A673 (cell line): Measurements from ENCODE around the gene DSCAM. TPM values are rescaled to one million over a fixed set of nuclear protein-coding genes. Genes with fewer than 3 reads are reported as not detected.
A peak's percentile ranks its signal among the peaks of the same experiment; 100 is the strongest.
"Not testable (repeated sequence)": the region's sequence is repeated elsewhere in the genome, so short reads cannot be mapped to it uniquely, and the experiment has no call there.

Experiments used
- Bru-seq: library from RNA; stranded (reverse); fragments of 400-500 nt; gene quantifications from one replicate; lab custom pipeline; 2021; lab: Mats Ljungman, UMichigan
- BruChase-seq, 2 experiments: library from RNA; stranded (reverse); fragments of 400-500 nt; gene quantifications; one replicate each; lab custom pipeline; 2021; lab: Mats Ljungman, UMichigan
- BruUV-seq: library from RNA; stranded (reverse); fragments of 400-500 nt; replicated peaks from 2 replicates; lab custom pipeline; 2021; lab: Mats Ljungman, UMichigan
- CTCF ChIA-PET: fragments of 300-600 bp; sonication (Branson Sonifier 250); formaldehyde crosslinking; loops from one replicate; lab custom pipeline; 2022; ENCODE audit warnings: antibody characterized with exemption; lab: Charles Lee
- POLR2A ChIA-PET: fragments of 300-600 bp; sonication (Branson Sonifier 250); formaldehyde crosslinking; loops from one replicate; lab custom pipeline; 2022; ENCODE audit warnings: antibody characterized with exemption; ENCODE audit not compliant: low non-redundant PET; lab: Charles Lee
- DNase-seq: peaks from one replicate; pipeline ENCODE4 v3.0.0-alpha.2; 2015; ENCODE audit warnings: low spot score
- H3K27ac ChIP-seq: fragments of 200-600 bp; sonication (generic); 2 replicates; pipeline ENCODE4 v1.5.1; 2016; ENCODE audit warnings: mixed run types, low read depth, mild to moderate bottlenecking, mixed read lengths, antibody characterized with exemption, low read length; ENCODE audit not compliant: poor library complexity, severe bottlenecking
- H3K27me3 ChIP-seq: fragments of 200-600 bp; sonication (generic); replicated peaks from 2 replicates; pipeline ENCODE4 v1.6.1; 2017; ENCODE audit warnings: mixed run types, low read depth, mild to moderate bottlenecking, mixed read lengths, antibody characterized with exemption, low read length; ENCODE audit not compliant: insufficient read depth, poor library complexity
- H3K36me3 ChIP-seq: fragments of 200-600 bp; sonication (generic); 2 replicates; pipeline ENCODE4 v1.6.1; 2016; ENCODE audit warnings: mixed run types, mild to moderate bottlenecking, mixed read lengths, antibody characterized with exemption, low read length; ENCODE audit not compliant: insufficient read depth, poor library complexity, severe bottlenecking
- H3K4me1 ChIP-seq: fragments of 200-600 bp; sonication (generic); 2 replicates; pipeline ENCODE4 v1.6.1; 2017; ENCODE audit warnings: mixed run types, mild to moderate bottlenecking, mixed read lengths, antibody characterized with exemption, low read length; ENCODE audit not compliant: insufficient read depth, poor library complexity, severe bottlenecking
- H3K4me3 ChIP-seq: fragments of 200-600 bp; sonication (generic); 2 replicates; pipeline ENCODE4 v1.5.1; 2016; ENCODE audit warnings: low read depth, mixed run types, mild to moderate bottlenecking, mixed read lengths, low read length; ENCODE audit not compliant: poor library complexity, severe bottlenecking
- H3K9me3 ChIP-seq: fragments of 200-600 bp; sonication (generic); 2 replicates; pipeline ENCODE4 v1.6.1; 2016; ENCODE audit warnings: mixed run types, low read depth, mild to moderate bottlenecking, mixed read lengths, antibody characterized with exemption, low read length; ENCODE audit not compliant: poor library complexity, severe bottlenecking
- CTCF ChIP-seq: fragments of 300-800, 200-600 bp; sonication (generic); conservative IDR thresholded peaks from 2 replicates; pipeline ENCODE4 v1.5.1; 2017; ENCODE audit warnings: low read depth, mild to moderate bottlenecking, antibody characterized with exemption, low read length, moderate library complexity, mixed read lengths
- EZH2 ChIP-seq: fragments of 200-600 bp; sonication (generic); IDR thresholded peaks from 2 replicates; pipeline ENCODE4 v1.6.1; 2017; ENCODE audit warnings: borderline replicate concordance, low read depth, mild to moderate bottlenecking, mixed read lengths, antibody characterized with exemption, low read length; ENCODE audit not compliant: poor library complexity, severe bottlenecking
- intact Hi-C: fragments of 100-400 bp; cut with micrococcal nuclease; formaldehyde crosslinking; loops from one replicate; pipeline ENCODE4 v1.10.0; 2022; ENCODE audit not compliant: unreplicated experiment
- long read RNA-seq: library from polyadenylated mRNA; stranded (forward); transcript quantifications from one replicate; pipeline ENCODE4 v2.0.0, GENCODE V29; 2022
- total RNA-seq: library from RNA; stranded (reverse); gene quantifications from 2 replicates; pipeline ENCODE4 v1.2.3, GENCODE V29; 2021

DSCAM gene
- not detected in 2 replicates for total RNA-seq
- Bru-seq, nascent RNA: percentile 5 among the genes with signal in this experiment
- percentile 7 among the genes with signal in this experiment for BruChase-seq, experiment 1, labeled RNA remaining after a 2-hour chase
- percentile 6 among the genes with signal in this experiment for BruChase-seq, experiment 2, labeled RNA remaining after a 6-hour chase
- long read RNA-seq: 0 reads

GRCh38 chr21:40846587-40847411 lies at the start of gene DSCAM:
DSCAM (minus strand) TSS chr21:40847158; CDS start chr21:40846661, 497 bp downstream.
- TF ChIP-seq CTCF: no peak
- TF ChIP-seq EZH2: no peak
- Histone ChIP-seq H3K36me3 (no peaks in the 10 kb centered on the region), H3K27me3 (peaks cover 16% of the 10 kb centered on the region), H3K4me3 (no peak within 1 kb of the TSS), H3K9me3 (peaks cover 11% of the 10 kb centered on the region), H3K4me1 (no peaks in the 10 kb centered on the region), H3K27ac (no peak within 1 kb of the TSS)
- no TSS peak for BruUV-seq
- ChIA-PET CTCF (no interaction called here), POLR2A (no interaction called here)
- DNase-seq: no peak
- intact Hi-C loops: no loop called here

GRCh38 chr21:40895697-40896096 lies 48.7 kb upstream of the DSCAM start:
- H3K27me3 ChIP-seq, H3K4me1 ChIP-seq, DNase-seq, BruUV-seq, CTCF ChIA-PET, POLR2A ChIA-PET, H3K27ac ChIP-seq, intact Hi-C loops, H3K4me3 ChIP-seq, H3K36me3 ChIP-seq: not testable (repeated sequence)
- H3K9me3 ChIP-seq: peaks cover 30% of the 10 kb centered on the region

- DNase-seq: no peak
- BruUV-seq: no TSS peak
- Histone ChIP-seq H3K4me3 (no peak overlapping the region), H3K36me3 (no peaks in the 10 kb centered on the region), H3K27ac (no peak overlapping the region), H3K4me1 (no peaks in the 10 kb centered on the region), H3K9me3 (peaks cover 14% of the 10 kb centered on the region), H3K27me3 (no peaks in the 10 kb centered on the region)
- CTCF ChIA-PET: no interaction called here
- no peak for TF ChIP-seq CTCF
- no peak for TF ChIP-seq EZH2
- intact Hi-C loops: no loop called here
- POLR2A ChIA-PET: no interaction called here
Measured at GRCh38 chr21:40886931-40887330, 40.0 kb upstream of the DSCAM start.
